NCI-H2081 (cell line): ENCODE results near the gene ZNF687.

ENCODE experiments used
- DNase-seq, 2 experiments: peaks; one replicate each; lab custom pipeline; 2025; lab: John Stamatoyannopoulos, UW

The ZNF687 gene

DNA sequence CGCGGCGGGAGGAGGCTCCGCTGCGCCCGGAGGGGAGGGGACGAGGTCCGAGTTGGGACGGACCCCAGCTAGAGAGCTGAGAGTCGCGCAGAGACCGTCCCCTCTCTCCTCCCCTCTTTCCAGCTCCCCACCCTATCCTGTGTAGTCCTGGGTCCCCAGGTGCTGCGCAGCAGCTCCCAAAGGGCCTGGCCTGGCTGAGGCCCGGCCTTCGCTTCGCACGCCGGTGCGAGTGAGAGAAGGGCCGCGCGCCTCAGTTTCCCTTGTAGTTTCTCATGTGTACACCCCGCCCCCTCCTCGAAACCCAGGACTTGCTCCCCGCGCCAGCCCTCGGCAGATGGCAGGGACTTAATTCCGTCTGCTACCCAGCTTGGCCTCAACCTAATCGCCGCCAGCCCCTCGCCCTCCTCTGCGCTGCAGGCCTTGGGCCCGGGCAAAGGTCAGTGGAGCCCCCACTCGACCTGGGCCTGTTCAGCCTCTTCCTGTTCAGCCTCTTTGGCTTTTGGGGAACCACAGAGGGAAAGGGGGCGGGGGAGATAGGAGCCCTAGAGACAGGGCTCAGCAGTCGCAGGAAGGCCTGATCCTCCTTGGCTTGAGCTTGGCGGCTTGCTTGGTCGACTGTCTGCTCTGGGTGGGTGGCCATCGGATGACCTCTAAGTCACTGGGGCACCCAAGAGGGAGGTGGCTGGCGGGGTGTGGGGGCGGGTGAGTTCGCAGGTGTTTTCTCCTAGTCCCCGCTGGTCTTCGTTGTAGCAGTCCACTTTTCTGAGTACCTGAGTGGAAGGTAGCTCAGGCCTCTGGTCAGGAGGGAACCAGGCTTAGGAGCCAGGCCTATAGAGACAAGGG is 1.0 kb downstream of the ZNF687 start:
- DNase-seq, result no peak

GRCh38 chr1:151284013-151284577 is 2.0 kb downstream of the ZNF687 start:
- DNase-seq, result no peak

DNA sequence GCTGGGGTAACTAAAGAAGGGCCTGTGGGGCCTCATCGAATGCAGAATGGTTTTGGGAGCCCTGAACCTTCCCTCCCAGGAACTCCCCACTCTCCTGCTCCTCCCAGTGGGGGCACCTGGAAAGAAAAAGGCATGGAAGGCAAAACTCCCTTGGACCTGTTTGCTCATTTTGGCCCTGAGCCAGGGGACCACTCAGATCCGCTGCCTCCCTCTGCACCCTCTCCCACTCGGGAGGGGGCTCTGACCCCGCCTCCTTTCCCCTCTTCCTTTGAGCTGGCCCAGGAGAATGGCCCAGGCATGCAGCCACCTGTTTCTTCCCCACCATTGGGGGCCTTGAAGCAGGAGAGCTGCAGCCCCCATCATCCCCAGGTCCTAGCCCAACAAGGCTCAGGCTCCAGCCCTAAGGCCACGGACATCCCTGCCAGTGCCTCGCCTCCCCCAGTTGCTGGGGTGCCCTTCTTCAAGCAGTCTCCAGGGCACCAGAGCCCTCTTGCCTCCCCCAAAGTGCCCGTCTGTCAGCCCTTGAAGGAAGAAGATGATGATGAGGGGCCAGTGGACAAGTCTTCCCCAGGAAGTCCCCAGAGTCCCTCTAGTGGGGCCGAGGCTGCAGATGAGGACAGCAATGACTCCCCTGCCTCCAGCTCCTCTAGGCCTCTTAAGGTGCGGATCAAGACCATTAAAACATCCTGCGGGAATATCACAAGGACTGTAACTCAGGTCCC is 4.7 kb downstream of the ZNF687 start:
- DNase-seq, result no peak

DNA sequence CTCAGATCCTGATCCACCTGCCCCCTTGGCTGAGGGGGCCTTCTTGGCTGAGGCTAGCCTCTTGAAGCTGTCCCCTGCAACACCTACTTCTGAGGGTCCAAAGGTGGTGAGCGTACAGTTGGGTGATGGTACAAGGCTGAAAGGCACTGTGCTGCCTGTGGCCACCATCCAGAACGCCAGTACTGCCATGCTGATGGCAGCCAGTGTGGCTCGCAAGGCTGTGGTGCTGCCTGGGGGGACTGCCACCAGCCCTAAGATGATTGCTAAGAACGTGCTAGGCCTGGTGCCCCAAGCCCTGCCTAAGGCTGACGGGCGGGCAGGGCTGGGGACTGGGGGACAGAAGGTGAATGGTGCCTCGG is 5.2 kb downstream of the ZNF687 start:
- no peak for DNase-seq

- no peak for DNase-seq
Measured at GRCh38 chr1:151287767-151288500, 5.8 kb downstream of the ZNF687 start.

GRCh38 chr1:151288502-151288901 is 6.4 kb downstream of the ZNF687 start:
- no peak for DNase-seq

DNA sequence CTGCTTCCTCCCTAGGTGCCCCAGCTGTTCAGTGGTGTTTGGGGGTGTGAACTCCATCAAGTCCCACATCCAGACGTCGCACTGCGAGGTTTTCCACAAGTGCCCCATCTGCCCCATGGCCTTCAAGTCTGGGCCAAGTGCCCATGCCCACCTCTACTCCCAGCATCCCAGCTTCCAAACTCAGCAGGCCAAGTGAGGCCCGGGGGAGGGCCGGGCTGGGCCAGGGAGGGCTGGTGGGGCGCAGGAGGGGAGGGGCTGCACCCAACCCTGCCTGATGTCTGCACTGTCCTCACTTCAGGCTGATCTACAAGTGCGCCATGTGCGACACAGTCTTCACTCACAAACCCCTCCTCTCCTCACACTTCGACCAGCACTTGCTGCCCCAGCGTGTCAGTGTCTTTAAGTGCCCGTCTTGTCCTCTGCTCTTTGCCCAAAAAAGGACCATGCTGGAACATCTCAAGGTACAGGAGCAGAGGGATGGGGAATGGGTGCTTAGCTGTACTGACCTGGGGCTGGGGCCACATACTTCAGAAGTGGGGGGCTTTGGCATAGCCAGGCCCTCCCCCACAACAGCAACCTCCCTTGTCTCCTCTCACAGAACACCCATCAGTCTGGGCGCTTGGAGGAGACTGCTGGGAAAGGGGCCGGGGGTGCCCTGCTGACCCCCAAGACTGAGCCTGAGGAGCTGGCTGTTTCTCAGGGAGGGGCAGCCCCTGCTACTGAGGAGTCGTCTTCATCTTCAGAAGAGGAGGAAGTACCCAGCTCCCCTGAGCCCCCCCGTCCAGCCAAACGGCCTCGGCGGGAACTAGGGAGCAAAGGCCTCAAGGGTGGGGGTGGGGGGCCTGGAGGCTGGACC is 7.2 kb downstream of the ZNF687 start:
- no peak for DNase-seq

- DNase-seq, result no peak
Measured at GRCh38 chr1:151289991-151290708, 8.1 kb downstream of the ZNF687 start.

GRCh38 chr1:151290709-151291303 is 8.7 kb downstream of the ZNF687 start:
- no peak for DNase-seq

DNA sequence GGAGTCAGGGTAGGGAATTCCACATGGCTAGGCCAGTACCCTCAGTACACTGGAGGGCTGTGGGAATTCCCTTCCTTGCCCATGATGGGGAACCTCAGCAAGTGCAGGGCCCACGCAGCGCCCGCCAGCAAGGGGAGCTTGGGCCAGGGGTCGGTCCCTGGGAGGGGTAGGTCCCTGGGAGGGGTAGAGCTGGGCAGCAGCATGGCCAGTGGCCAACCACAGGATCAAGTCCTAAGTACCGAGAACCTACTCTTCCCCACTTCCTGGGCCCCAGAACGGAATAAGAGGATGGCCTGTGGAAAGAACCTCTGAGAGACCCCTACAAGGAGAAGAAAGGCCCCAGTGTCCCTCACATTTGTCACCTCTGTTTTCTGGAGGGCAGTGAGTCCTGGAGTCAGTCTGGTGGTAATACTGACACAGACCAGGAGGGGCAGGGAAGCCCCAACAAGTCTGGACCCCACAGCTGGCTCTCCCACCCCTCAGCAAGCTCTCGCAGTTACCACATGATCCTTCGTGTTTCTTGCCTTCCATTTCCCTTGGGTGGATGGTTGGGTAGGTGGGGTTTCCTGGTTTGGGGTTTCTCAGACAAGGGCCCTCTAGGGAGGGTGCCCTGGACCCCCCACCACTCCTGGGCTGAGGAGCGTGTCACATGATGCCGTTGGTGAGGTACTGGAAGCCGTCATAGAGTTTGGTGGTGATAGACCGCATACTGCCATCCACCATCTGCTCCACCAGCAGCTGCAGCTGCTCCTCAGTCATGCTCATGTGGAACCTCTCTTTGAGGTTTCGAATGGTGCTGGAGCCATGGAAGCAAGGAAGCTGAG is 10.3 kb downstream of the ZNF687 start:
- DNase-seq, result no peak

- DNase-seq, result no peak
Measured at GRCh38 chr1:151293093-151293492, 11.0 kb downstream of the ZNF687 start.

DNA sequence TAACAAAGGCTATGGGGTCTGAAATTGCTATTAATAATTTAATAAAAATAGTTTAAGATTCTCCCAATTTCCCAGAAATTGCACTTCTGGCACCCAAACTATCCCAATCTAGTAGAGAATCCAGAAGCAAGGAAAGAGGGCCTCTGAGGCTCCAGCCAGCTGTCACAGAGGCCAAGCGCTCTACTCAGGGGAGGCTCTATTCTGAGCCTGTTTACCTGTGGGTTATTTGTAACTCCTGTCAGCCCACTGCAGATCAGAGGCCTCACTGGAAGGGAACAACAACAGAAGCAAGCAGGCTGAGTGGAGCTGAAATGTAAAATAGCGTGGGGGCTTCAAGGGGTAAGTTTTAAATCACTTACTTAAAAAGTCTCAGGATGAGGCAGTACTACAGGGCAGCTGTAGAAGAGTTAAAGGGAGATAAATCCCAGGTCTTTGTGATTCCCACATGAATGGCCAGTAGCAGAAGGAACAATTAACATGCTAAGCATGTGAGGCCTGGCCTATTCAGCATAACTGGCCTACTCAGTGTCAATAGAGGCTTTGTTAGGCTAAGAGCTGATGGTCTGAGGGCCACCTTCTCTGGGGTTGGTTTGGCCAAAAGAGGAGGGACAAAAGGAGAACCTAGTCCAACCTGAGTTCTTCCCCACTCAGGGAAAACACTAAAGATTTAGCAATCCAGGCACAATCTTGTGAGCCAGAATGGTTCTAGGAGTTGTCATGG is 12.8 kb downstream of the ZNF687 start:
- no peak for DNase-seq

DNA sequence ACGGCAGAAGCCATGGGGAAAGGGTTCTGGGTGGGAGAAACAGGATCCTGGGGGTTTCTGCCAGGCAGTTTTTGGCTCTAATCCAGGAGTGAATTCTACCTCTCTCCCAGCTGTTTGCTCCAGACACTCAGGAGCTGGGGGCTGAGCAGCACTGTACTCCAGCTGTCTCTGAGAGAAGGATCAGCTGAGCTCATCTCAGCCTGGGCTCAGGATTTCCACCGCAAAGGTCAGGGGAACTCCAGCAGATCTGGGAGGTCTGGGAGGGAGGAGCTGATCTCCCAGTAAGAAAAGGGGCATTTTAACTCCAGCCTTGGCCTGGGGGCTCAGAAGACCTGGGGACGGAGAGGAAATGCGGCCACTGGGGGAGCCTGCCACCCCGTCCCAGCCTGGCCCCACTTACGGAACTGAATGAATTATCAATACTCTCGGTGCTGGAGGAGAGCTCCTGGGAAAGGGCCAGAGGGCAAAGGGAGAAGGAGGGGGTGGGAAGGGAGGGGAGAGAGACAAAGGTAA is 27.8 kb downstream of the ZNF687 start:
- peak in 1 of 2 experiments; percentile 15 for DNase-seq

GRCh38 chr1:151311011-151311410 is 28.9 kb downstream of the ZNF687 start:
- DNase-seq, result no peak

DNA sequence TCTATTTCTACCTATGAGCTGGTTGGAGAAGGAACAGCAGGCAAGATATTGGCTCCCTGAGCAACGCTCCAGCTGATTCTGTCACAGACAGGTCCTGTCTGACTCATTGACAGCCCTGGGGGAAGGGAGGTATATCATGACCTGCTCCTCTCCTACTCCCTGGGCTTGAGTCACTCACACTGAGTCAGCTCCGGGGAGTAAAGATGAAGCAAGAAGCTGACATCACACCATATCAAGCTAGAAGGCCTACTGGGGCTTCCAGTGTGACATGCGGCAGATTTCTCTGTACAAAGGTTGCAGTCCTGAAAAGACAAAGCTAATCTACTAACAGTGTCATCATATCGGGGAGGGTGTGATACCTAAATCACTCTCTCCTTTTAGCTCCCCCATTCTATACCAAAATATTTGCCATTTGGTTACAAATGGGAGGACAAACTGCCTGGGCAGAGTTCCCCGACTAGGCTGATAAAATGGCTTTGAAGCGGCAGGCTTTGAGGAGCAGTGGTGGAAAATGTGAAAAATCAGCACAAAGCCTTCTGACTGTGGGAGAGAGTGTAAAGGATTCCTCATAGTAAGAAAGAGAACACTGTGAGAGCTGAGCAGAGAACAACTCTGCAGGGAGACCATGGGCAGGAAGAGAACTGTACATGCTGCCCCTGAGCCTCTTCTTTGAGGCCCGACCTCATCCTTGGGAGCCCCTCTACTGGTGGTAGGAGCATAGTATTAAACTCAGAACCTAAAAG is 29.7 kb downstream of the ZNF687 start:
- no peak for DNase-seq

DNA sequence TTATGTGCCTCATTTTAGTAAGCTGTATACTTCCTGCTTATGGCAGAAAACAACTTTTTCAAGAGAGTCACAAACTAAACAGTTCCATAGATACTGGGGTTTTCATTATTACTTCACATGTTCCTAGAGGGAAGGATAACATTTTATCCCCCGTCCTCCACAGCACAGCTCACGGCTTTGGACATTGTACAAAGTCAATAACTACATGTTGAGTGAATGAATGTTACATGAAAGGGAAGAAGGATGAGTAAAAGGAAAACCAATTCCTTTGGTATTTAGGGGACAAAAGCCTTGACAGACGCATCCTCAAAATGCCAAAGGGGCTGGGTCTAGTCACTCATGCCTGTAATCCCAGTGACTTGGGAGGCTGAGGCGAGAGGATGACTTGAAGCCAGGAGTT is 30.3 kb downstream of the ZNF687 start:
- DNase-seq, result no peak

DNA sequence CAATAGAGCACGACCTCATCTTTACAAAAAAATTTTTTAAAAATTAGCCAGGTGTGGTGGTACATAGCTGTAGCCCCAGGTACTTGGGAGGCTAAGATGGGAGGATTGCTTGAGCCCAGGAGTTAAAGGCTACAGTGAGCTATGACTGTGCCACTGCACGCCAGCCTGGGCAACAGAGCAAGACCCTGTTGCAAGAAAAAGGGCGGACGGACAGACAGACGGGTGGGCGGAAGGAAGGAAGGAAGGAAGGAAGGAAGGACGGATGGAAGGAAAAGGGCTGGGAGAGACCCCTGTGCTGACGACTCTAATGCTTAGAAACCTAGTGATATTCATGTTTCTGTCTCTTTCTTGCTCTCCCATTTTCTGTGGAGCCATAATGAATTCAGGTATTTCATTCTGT is 30.7 kb downstream of the ZNF687 start:
- DNase-seq, result no peak

GRCh38 chr1:151313501-151313900 is 31.4 kb downstream of the ZNF687 start:
- no peak for DNase-seq
